ENCODE results near the gene ETS2.

DNA sequence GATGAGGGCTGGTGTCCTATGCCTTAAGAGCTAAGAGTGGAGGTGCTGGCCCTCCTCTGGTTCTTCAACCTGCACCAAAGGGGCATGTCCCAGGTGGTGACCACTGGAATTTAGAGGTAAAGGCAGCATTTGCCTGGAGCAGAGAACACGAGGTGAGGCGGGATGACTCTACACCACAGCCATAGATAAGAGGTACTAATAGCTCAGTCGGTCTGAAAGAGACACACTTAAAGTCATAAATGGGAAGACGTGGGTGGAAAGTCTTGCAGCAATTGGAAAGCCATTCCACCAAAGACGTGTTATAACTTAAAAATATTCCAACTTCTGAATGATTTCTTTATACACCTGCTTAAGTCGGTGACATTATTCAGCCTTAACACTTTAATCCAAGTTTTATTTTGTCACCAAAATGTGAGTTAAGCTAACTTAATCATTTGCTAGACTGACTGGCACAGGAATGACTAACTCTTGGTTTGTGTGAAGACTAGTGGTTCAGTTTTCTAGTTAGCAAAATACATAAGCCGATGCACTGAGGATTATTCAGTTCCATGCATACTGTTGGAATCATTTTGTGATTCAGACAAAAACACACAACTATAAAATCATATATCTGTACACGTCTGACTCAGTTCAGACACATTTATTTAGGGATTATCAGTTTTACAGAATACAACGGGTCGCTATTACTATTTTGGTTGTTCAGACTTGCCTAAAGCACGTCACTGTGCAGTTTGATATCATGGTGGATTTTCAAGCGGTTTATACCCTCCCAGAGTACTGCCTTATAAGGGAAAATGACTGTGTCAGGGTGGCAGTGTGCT is 4.6 kb upstream of the ETS2 start:
- no peak for TF ChIP-seq POU6F1 (CRISPR knock-in tag; IDR thresholded peaks at IDR 0.05; ENCODE audit: borderline replicate concordance, low read depth)
- TF ChIP-seq TOX (CRISPR knock-in tag; IDR thresholded peaks at IDR 0.05; ENCODE audit: borderline replicate concordance): no peak
- TF ChIP-seq PPARA (CRISPR knock-in tag; IDR thresholded peaks at IDR 0.05; ENCODE audit: borderline replicate concordance): no peak
- TF ChIP-seq SNAI2 (CRISPR knock-in tag; IDR thresholded peaks at IDR 0.05): no peak
- no peak for TF ChIP-seq ARNTL (CRISPR knock-in tag; IDR thresholded peaks at IDR 0.05; ENCODE audit: borderline replicate concordance, low read depth)
- TF ChIP-seq, protein P1, sequence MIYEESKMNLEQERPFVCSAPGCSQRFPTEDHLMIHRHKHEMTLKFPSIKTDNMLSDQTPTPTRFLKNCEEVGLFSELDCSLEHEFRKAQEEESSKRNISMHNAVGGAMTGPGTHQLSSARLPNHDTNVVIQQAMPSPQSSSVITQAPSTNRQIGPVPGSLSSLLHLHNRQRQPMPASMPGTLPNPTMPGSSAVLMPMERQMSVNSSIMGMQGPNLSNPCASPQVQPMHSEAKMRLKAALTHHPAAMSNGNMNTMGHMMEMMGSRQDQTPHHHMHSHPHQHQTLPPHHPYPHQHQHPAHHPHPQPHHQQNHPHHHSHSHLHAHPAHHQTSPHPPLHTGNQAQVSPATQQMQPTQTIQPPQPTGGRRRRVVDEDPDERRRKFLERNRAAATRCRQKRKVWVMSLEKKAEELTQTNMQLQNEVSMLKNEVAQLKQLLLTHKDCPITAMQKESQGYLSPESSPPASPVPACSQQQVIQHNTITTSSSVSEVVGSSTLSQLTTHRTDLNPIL (CRISPR knock-in tag; IDR thresholded peaks at IDR 0.05; ENCODE audit: low read depth): no peak
- TF ChIP-seq RARB (CRISPR knock-in tag; IDR thresholded peaks at IDR 0.05): no peak

Measured in SK-N-SH treated with all-trans-retinoic acid at 6 μM for 48 hours (cell line).